GM12874 (cell line): Measurements from ENCODE around the gene POMT2.

Source experiments
- TF ChIP-seq, protein P1 (sequence below): IDR thresholded peaks from 2 replicates; pipeline ENCODE4 v1.5.1; 2011; ENCODE audit warnings: low read depth, mild to moderate bottlenecking, control low read depth, low read length, moderate library complexity; ENCODE audit not compliant: insufficient read depth

The POMT2 gene

DNA sequence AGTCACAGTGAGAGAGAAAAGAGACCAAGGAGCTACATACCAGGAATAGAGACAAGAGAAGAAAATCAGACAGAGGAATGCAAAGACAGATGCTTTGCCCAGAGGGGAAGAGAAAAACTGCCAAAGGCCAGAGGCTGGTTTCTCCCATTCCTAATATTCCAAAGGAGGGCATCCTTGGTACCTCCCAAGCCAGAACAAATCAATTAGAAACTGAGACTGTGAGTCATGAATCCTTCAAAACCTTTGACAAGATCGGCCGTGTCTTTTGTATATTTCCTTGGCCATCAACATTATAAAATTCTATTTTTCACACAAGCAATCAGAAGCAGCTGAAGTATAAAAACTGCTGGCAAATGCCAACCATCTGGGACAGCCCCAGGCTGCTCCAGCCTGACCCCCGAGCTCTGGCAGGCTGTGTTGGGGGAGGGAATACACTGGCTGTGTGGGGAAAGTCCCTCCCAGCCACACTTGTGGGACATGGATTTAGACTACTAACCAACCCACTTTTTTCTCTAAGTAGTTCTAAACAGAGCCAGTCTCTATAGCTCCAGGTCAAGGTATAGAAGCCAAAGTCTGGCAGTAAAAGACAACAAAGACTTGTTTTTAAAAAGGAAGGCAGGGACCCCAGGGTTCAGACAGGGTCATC lies 13.7 kb downstream of the POMT2 start:
- TF ChIP-seq, protein P1, sequence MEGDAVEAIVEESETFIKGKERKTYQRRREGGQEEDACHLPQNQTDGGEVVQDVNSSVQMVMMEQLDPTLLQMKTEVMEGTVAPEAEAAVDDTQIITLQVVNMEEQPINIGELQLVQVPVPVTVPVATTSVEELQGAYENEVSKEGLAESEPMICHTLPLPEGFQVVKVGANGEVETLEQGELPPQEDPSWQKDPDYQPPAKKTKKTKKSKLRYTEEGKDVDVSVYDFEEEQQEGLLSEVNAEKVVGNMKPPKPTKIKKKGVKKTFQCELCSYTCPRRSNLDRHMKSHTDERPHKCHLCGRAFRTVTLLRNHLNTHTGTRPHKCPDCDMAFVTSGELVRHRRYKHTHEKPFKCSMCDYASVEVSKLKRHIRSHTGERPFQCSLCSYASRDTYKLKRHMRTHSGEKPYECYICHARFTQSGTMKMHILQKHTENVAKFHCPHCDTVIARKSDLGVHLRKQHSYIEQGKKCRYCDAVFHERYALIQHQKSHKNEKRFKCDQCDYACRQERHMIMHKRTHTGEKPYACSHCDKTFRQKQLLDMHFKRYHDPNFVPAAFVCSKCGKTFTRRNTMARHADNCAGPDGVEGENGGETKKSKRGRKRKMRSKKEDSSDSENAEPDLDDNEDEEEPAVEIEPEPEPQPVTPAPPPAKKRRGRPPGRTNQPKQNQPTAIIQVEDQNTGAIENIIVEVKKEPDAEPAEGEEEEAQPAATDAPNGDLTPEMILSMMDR, result no peak

- TF ChIP-seq, protein P1, result no peak
Measured at GRCh38 chr14:77306416-77306815, 14.3 kb downstream of the POMT2 start.

- TF ChIP-seq, protein P1, result no peak
Measured at GRCh38 chr14:77305696-77306095, 15.0 kb downstream of the POMT2 start.

GRCh38 chr14:77303417-77304156 lies 17.1 kb downstream of the POMT2 start:
- TF ChIP-seq, protein P1, result no peak

- TF ChIP-seq, protein P1, result no peak
Measured at GRCh38 chr14:77302926-77303325, 17.8 kb downstream of the POMT2 start.

DNA sequence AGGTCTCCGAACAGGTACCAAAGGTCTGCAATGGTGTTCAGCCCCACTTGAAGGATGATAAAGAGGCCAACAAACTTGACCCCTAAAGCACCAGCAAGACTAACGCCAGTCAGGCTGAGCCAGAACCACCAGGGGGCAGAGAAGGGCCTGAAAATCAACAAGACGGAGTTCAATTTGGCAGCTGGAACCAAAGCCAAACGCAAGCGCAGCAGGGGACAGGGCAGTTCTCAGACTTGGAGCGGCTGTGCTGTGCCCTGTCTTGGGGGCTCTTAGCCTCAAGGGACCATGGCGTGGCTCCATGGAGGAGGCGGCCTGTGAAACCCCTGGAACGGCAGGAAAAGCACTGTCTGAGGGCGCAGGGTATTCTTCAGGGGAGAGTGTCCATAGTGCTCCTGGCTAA lies 19.6 kb downstream of the POMT2 start:
- TF ChIP-seq, protein P1, result peak; percentile 78

- TF ChIP-seq, protein P1, result no peak
Measured at GRCh38 chr14:77299771-77300170, 20.9 kb downstream of the POMT2 start.
